Testis (tissue), 3 donors: ENCODE data around the gene SEC24D. TPM values are rescaled to one million over a fixed set of nuclear protein-coding genes. Genes with fewer than 3 reads are reported as not detected.

ENCODE experiments used
- DNase-seq: peaks from one replicate; pipeline ENCODE4 v3.0.0-alpha.2; 2019
- H3K27ac ChIP-seq, 2 donors: fragments of 200-600 bp; sonication (generic); one replicate each; pipeline ENCODE4 v1.5.1; 2019
- H3K27me3 ChIP-seq: fragments of 200-600 bp; sonication (generic); one replicate; pipeline ENCODE4 v1.5.1; 2019
- H3K36me3 ChIP-seq: fragments of 200-600 bp; sonication (generic); one replicate; pipeline ENCODE4 v1.5.1; 2017; ENCODE audit warnings: low read depth; ENCODE audit errors: missing control alignments
- H3K4me1 ChIP-seq: fragments of 200-600 bp; sonication (generic); one replicate; pipeline ENCODE4 v1.5.1; 2019
- H3K4me3 ChIP-seq, 2 donors: fragments of 200-600 bp; sonication (generic); one replicate each; pipeline ENCODE4 v1.5.1; 2017 to 2019
- H3K9me3 ChIP-seq: fragments of 200-600 bp; sonication (generic); one replicate; pipeline ENCODE4 v1.5.1; 2017
- CTCF ChIP-seq, 3 experiments: fragments of 450-650 bp in 2 of 3; fragments of 200-600 bp in 1 of 3; sonication (generic) in 1 of 3; IDR thresholded peaks; one replicate each; pipeline ENCODE4 v1.5.1; 2016 to 2019; ENCODE audit warnings: antibody characterized with exemption in 3 of 3, mild to moderate bottlenecking in 2 of 3, moderate library complexity in 1 of 3
- POLR2A ChIP-seq: fragments of 450-650 bp; IDR thresholded peaks from one replicate; pipeline ENCODE4 v1.6.1; 2017; ENCODE audit warnings: antibody characterized with exemption, mild to moderate bottlenecking, moderate library complexity
- WGBS, 2 donors: methylation state at CpG; one replicate each; pipeline ENCODE4 v1.1.5; 2018; 5-methylcytosine and 5-hydroxymethylcytosine counted together
- intact Hi-C: fragments of 100-400 bp; cut with DNase I; formaldehyde crosslinking; loops from one replicate; pipeline ENCODE4 v1.15.1; 2023; ENCODE audit warnings: low total_unique reads
- polyA plus RNA-seq: library from polyadenylated mRNA; stranded (reverse); fragments of 350-450 nt; fragmentation: Illumina TruSeq; extraction: RNeasy Lipid Tissue Mini Kit (QIAGEN cat#74804); gene quantifications from one replicate; pipeline ENCODE4 v1.2.3, GENCODE V29; 2014; ENCODE audit warnings: low read depth, low replicate concordance; ENCODE audit not compliant: insufficient read depth
- total RNA-seq, 2 donors: library from RNA; depleted of rRNA; stranded (reverse); fragments of >200 nt; gene quantifications; one replicate each; pipeline ENCODE4 v1.2.3, GENCODE V29; 2016

SEC24D gene
- total and polyA plus RNA-seq, 3 donors from 2014 or later, result 53.4 to 74.1 (median 62.2) TPM

GRCh38 chr4:118718511-118719170, 117.3 kb downstream of the SEC24D start:
- H3K27ac ChIP-seq, result no peak overlapping the region
- no peaks in the 10 kb centered on the region for H3K4me1 ChIP-seq
- H3K4me3 ChIP-seq, result no peak overlapping the region
- H3K9me3 ChIP-seq, result no peaks in the 10 kb centered on the region
- TF ChIP-seq CTCF (IDR thresholded peaks at IDR 0.05) (no peak), POLR2A (no peak)
- H3K36me3 ChIP-seq, result no peaks in the 10 kb centered on the region
- 86 to 89% methylated on average over 4 of the region's 4 CpGs for WGBS, 2 donors
- intact Hi-C loops, result no loop called here
- H3K27me3 ChIP-seq, result no peaks in the 10 kb centered on the region
- DNase-seq, result no peak

GRCh38 chr4:118716304-118716703, 119.6 kb downstream of the SEC24D start:
- Histone ChIP-seq H3K4me1 (no peaks in the 10 kb centered on the region), H3K27ac (no peak overlapping the region), H3K27me3 (no peaks in the 10 kb centered on the region), H3K9me3 (no peaks in the 10 kb centered on the region), H3K4me3 (no peak overlapping the region), H3K36me3 (no peaks in the 10 kb centered on the region)
- 61% methylated on average over 3 of the region's 3 CpGs for WGBS, 2 donors
- TF ChIP-seq CTCF (IDR thresholded peaks at IDR 0.05), result no peak
- TF ChIP-seq POLR2A, result no peak
- DNase-seq, result no peak
- intact Hi-C loops, result no loop called here

- no peaks in the 10 kb centered on the region for H3K36me3 ChIP-seq
- H3K4me1 ChIP-seq, result no peaks in the 10 kb centered on the region
- no peak for DNase-seq
- no peak overlapping the region for H3K4me3 ChIP-seq
- intact Hi-C loops, result no loop called here
- TF ChIP-seq CTCF (IDR thresholded peaks at IDR 0.05) (no peak), POLR2A (no peak)
- no peaks in the 10 kb centered on the region for H3K9me3 ChIP-seq
- 94 to 97% methylated on average over 4 of the region's 4 CpGs for WGBS, 2 donors
- H3K27me3 ChIP-seq, result no peaks in the 10 kb centered on the region
- no peak overlapping the region for H3K27ac ChIP-seq
Observed at GRCh38 chr4:118714682-118715081, 121.2 kb downstream of the SEC24D start.

GRCh38 chr4:118712872-118713271, 123.1 kb downstream of the SEC24D start:
- intact Hi-C loops, result no loop called here
- 80 to 95% methylated on average over 1 of the region's 1 CpG for WGBS, 2 donors
- no peak for DNase-seq
- TF ChIP-seq CTCF (IDR thresholded peaks at IDR 0.05) (no peak), POLR2A (no peak)
- no peaks in the 10 kb centered on the region for H3K36me3 ChIP-seq
- H3K9me3 ChIP-seq, result no peaks in the 10 kb centered on the region
- H3K27ac ChIP-seq, result no peak overlapping the region
- H3K27me3 ChIP-seq, result no peaks in the 10 kb centered on the region
- no peak overlapping the region for H3K4me3 ChIP-seq
- H3K4me1 ChIP-seq, result no peaks in the 10 kb centered on the region

GRCh38 chr4:118711052-118711451, 124.9 kb downstream of the SEC24D start:
- 83 to 92% methylated on average over 2 of the region's 2 CpGs for WGBS, 2 donors
- Histone ChIP-seq H3K4me3 (no peak overlapping the region), H3K36me3 (no peaks in the 10 kb centered on the region), H3K27ac (no peak overlapping the region), H3K27me3 (no peaks in the 10 kb centered on the region), H3K4me1 (no peaks in the 10 kb centered on the region), H3K9me3 (no peaks in the 10 kb centered on the region)
- intact Hi-C loops, result no loop called here
- TF ChIP-seq POLR2A (no peak), CTCF (IDR thresholded peaks at IDR 0.05) (no peak)
- DNase-seq, result no peak
